ENCODE data around the gene SEMA4B. TPM values are rescaled to one million over a fixed set of nuclear protein-coding genes. Genes with fewer than 3 reads are reported as not detected.

Gene SEMA4B
- total and polyA plus RNA-seq, 2 experiments from 2014 or later = 16.7 to 48.2 TPM

DNA sequence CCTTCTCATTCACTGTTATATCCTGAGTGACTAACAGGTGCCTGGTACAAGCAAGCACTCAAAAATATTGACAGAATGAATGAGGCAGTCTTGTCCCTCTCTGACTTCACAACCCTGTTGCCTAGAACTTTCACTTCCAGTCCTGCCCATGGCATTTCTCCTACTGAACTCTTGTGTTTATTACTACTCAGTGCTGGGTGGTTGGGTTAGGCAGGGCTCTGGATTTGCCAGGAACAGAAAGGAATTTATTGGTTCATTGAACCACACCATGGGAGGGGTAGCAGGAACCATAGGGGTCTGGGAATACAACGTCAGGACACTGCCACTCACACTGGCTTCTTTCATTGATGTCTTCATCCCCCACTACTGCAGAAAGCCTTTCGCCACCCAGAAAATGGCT is 41.9 kb upstream of the SEMA4B start:
- no peaks in the 10 kb centered on the region for H3K9me3 Mint-ChIP-seq
- H3K27me3 Mint-ChIP-seq (ENCODE audit: insufficient read depth, low read depth, poor library complexity) = peaks cover 18% of the 10 kb centered on the region
- Histone ChIP-seq H3K79me2 (replicated peaks; ENCODE audit: insufficient read depth) (no peaks in the 10 kb centered on the region), H3F3A (replicated peaks; ENCODE audit: low read depth) (no peaks in the 10 kb centered on the region), H3K27me3 (ENCODE audit: insufficient read depth) (no peaks in the 10 kb centered on the region), H2AFZ (no peak overlapping the region), H3K4me1 (ENCODE audit: insufficient read depth) (peaks cover 11% of the 10 kb centered on the region), H3K9me2 (ENCODE audit: insufficient read depth) (no peaks in the 10 kb centered on the region), H3K4me2 (no peak overlapping the region), H4K20me1 (replicated peaks; ENCODE audit: insufficient read depth) (no peaks in the 10 kb centered on the region), H3K4me3 (no peak overlapping the region), H3K27ac (ENCODE audit: low read depth) (no peak overlapping the region), H3K36me3 (ENCODE audit: insufficient read depth) (no peaks in the 10 kb centered on the region)
- DNase-seq (ENCODE audit: low spot score) (no peak), ATAC-seq (no peak)
- H3K27ac Mint-ChIP-seq = no peak overlapping the region
- peaks cover 33% of the 10 kb centered on the region for H3K4me1 Mint-ChIP-seq
- H3K36me3 Mint-ChIP-seq (ENCODE audit: low read depth) = no peaks in the 10 kb centered on the region
- no peak overlapping the region for H3K4me3 Mint-ChIP-seq
- TF ChIP-seq POLR2AphosphoS5 (IDR thresholded peaks at IDR 0.05; ENCODE audit: low read depth) (no peak), EZH2 (IDR thresholded peaks at IDR 0.05; ENCODE audit: low read depth, unreplicated experiment) (no peak), NANOG (IDR thresholded peaks at IDR 0.05; ENCODE audit: borderline replicate concordance) (no peak), ZNF331 (CRISPR knock-in tag; IDR thresholded peaks at IDR 0.05; ENCODE audit: low read depth) (no peak), EZH2phosphoT487 (IDR thresholded peaks at IDR 0.05; ENCODE audit: unreplicated experiment) (no peak), ZNF114 (CRISPR knock-in tag; IDR thresholded peaks at IDR 0.05) (no peak), JUNB (IDR thresholded peaks at IDR 0.05; ENCODE audit: unreplicated experiment) (no peak), STAT1 (IDR thresholded peaks at IDR 0.05; ENCODE audit: unreplicated experiment) (no peak), CREB1 (CRISPR knock-in tag; IDR thresholded peaks at IDR 0.05; ENCODE audit: low read depth) (no peak)
- TF ChIP-seq, protein P1, sequence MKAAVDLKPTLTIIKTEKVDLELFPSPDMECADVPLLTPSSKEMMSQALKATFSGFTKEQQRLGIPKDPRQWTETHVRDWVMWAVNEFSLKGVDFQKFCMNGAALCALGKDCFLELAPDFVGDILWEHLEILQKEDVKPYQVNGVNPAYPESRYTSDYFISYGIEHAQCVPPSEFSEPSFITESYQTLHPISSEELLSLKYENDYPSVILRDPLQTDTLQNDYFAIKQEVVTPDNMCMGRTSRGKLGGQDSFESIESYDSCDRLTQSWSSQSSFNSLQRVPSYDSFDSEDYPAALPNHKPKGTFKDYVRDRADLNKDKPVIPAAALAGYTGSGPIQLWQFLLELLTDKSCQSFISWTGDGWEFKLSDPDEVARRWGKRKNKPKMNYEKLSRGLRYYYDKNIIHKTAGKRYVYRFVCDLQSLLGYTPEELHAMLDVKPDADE (IDR thresholded peaks at IDR 0.05) = no peak
- TF ChIP-seq, protein P2, sequence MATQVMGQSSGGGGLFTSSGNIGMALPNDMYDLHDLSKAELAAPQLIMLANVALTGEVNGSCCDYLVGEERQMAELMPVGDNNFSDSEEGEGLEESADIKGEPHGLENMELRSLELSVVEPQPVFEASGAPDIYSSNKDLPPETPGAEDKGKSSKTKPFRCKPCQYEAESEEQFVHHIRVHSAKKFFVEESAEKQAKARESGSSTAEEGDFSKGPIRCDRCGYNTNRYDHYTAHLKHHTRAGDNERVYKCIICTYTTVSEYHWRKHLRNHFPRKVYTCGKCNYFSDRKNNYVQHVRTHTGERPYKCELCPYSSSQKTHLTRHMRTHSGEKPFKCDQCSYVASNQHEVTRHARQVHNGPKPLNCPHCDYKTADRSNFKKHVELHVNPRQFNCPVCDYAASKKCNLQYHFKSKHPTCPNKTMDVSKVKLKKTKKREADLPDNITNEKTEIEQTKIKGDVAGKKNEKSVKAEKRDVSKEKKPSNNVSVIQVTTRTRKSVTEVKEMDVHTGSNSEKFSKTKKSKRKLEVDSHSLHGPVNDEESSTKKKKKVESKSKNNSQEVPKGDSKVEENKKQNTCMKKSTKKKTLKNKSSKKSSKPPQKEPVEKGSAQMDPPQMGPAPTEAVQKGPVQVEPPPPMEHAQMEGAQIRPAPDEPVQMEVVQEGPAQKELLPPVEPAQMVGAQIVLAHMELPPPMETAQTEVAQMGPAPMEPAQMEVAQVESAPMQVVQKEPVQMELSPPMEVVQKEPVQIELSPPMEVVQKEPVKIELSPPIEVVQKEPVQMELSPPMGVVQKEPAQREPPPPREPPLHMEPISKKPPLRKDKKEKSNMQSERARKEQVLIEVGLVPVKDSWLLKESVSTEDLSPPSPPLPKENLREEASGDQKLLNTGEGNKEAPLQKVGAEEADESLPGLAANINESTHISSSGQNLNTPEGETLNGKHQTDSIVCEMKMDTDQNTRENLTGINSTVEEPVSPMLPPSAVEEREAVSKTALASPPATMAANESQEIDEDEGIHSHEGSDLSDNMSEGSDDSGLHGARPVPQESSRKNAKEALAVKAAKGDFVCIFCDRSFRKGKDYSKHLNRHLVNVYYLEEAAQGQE (IDR thresholded peaks at IDR 0.05; ENCODE audit: unreplicated experiment) = no peak
- TF ChIP-seq, protein P3, sequence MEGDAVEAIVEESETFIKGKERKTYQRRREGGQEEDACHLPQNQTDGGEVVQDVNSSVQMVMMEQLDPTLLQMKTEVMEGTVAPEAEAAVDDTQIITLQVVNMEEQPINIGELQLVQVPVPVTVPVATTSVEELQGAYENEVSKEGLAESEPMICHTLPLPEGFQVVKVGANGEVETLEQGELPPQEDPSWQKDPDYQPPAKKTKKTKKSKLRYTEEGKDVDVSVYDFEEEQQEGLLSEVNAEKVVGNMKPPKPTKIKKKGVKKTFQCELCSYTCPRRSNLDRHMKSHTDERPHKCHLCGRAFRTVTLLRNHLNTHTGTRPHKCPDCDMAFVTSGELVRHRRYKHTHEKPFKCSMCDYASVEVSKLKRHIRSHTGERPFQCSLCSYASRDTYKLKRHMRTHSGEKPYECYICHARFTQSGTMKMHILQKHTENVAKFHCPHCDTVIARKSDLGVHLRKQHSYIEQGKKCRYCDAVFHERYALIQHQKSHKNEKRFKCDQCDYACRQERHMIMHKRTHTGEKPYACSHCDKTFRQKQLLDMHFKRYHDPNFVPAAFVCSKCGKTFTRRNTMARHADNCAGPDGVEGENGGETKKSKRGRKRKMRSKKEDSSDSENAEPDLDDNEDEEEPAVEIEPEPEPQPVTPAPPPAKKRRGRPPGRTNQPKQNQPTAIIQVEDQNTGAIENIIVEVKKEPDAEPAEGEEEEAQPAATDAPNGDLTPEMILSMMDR (conservative IDR thresholded peaks at IDR 0.05; ENCODE audit: low read depth in 2 of 2) = no peak
- TF ChIP-seq, protein P4, sequence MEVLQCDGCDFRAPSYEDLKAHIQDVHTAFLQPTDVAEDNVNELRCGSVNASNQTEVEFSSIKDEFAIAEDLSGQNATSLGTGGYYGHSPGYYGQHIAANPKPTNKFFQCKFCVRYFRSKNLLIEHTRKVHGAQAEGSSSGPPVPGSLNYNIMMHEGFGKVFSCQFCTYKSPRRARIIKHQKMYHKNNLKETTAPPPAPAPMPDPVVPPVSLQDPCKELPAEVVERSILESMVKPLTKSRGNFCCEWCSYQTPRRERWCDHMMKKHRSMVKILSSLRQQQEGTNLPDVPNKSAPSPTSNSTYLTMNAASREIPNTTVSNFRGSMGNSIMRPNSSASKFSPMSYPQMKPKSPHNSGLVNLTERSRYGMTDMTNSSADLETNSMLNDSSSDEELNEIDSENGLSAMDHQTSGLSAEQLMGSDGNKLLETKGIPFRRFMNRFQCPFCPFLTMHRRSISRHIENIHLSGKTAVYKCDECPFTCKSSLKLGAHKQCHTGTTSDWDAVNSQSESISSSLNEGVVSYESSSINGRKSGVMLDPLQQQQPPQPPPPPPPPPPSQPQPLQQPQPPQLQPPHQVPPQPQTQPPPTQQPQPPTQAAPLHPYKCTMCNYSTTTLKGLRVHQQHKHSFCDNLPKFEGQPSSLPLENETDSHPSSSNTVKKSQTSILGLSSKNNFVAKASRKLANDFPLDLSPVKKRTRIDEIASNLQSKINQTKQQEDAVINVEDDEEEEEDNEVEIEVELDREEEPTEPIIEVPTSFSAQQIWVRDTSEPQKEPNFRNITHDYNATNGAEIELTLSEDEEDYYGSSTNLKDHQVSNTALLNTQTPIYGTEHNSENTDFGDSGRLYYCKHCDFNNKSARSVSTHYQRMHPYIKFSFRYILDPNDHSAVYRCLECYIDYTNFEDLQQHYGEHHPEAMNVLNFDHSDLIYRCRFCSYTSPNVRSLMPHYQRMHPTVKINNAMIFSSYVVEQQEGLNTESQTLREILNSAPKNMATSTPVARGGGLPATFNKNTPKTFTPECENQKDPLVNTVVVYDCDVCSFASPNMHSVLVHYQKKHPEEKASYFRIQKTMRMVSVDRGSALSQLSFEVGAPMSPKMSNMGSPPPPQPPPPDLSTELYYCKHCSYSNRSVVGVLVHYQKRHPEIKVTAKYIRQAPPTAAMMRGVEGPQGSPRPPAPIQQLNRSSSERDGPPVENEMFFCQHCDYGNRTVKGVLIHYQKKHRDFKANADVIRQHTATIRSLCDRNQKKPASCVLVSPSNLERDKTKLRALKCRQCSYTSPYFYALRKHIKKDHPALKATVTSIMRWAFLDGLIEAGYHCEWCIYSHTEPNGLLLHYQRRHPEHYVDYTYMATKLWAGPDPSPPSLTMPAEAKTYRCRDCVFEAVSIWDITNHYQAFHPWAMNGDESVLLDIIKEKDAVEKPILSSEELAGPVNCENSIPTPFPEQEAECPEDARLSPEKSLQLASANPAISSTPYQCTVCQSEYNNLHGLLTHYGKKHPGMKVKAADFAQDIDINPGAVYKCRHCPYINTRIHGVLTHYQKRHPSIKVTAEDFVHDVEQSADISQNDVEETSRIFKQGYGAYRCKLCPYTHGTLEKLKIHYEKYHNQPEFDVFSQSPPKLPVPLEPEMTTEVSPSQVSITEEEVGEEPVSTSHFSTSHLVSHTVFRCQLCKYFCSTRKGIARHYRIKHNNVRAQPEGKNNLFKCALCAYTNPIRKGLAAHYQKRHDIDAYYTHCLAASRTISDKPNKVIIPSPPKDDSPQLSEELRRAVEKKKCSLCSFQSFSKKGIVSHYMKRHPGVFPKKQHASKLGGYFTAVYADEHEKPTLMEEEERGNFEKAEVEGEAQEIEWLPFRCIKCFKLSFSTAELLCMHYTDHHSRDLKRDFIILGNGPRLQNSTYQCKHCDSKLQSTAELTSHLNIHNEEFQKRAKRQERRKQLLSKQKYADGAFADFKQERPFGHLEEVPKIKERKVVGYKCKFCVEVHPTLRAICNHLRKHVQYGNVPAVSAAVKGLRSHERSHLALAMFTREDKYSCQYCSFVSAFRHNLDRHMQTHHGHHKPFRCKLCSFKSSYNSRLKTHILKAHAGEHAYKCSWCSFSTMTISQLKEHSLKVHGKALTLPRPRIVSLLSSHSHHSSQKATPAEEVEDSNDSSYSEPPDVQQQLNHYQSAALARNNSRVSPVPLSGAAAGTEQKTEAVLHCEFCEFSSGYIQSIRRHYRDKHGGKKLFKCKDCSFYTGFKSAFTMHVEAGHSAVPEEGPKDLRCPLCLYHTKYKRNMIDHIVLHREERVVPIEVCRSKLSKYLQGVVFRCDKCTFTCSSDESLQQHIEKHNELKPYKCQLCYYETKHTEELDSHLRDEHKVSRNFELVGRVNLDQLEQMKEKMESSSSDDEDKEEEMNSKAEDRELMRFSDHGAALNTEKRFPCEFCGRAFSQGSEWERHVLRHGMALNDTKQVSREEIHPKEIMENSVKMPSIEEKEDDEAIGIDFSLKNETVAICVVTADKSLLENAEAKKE (CRISPR knock-in tag; IDR thresholded peaks at IDR 0.05) = no peak

Data from GM23338 (cell line).